ENCODE data around the gene MFN1.

GRCh38 chr3:179418610-179419009 lies 71.1 kb downstream of the MFN1 start:
- TF ChIP-seq ZNF501 (CRISPR knock-in tag; IDR thresholded peaks at IDR 0.05) (no peak), PHF8 (CRISPR knock-in tag; IDR thresholded peaks at IDR 0.05) (no peak), ZNF207 (IDR thresholded peaks at IDR 0.05; ENCODE audit: borderline replicate concordance) (no peak), CREM (IDR thresholded peaks at IDR 0.05) (no peak), CREM (CRISPR knock-in tag; IDR thresholded peaks at IDR 0.05) (no peak)
